Measurements from ENCODE around the gene ACO1. TPM values are rescaled to one million over a fixed set of nuclear protein-coding genes. Genes with fewer than 3 reads are reported as not detected.

Gene ACO1
- total RNA-seq, 1 experiment from 2014 or later = 36.2 TPM

- H3K9me3 ChIP-seq (ENCODE audit: control insufficient read depth in 1 of 2, insufficient read depth in 1 of 2, low read depth in 1 of 2, low read length in 2 of 2) = no peaks in the 10 kb centered on the region
- H3K9me2 ChIP-seq (ENCODE audit: insufficient read depth) = no peaks in the 10 kb centered on the region
- H3K27ac ChIP-seq (ENCODE audit: low read depth, low read length) = no peak overlapping the region
- POLR2A ChIA-PET = no interaction called here
- H3K36me3 ChIP-seq (ENCODE audit: control insufficient read depth in 1 of 2, insufficient read depth in 2 of 2, low read length in 2 of 2) = no peaks in the 10 kb centered on the region
- intact Hi-C loops (cut with micrococcal nuclease) = no loop called here
- TF ChIP-seq MAX (IDR thresholded peaks at IDR 0.05) = no peak
- TF ChIP-seq SP1 (IDR thresholded peaks at IDR 0.05; ENCODE audit: low read depth) = 0 out of 2 replicates have a peak, but pooled peaks have one; percentile 15
- no peak for TF ChIP-seq ZFX (IDR thresholded peaks at IDR 0.05)
- TF ChIP-seq YY1 (IDR thresholded peaks at IDR 0.05; ENCODE audit: extremely low read depth, insufficient replicate concordance, low read depth, low read length) = no peak
- TF ChIP-seq POLR2A (IDR thresholded peaks at IDR 0.05; ENCODE audit: borderline replicate concordance, extremely low read depth, insufficient read depth, insufficient read length) = no peak
- TF ChIP-seq SIN3A (IDR thresholded peaks at IDR 0.05; ENCODE audit: low read depth) = no peak
- TF ChIP-seq FOSL1 (IDR thresholded peaks at IDR 0.05; ENCODE audit: low read depth) = peak; percentile 30; the same call in 1 of the 2 replicates
- no peak for TF ChIP-seq ZNF274 (IDR thresholded peaks at IDR 0.05; ENCODE audit: low read depth, low read length)
- TF ChIP-seq SRF (IDR thresholded peaks at IDR 0.05; ENCODE audit: low read depth) = peak; percentile 77
- H3K4me1 ChIP-seq (ENCODE audit: control insufficient read depth in 1 of 2, insufficient read depth in 2 of 2, low read length in 2 of 2) = peaks cover 8 to 33% of the 10 kb centered on the region in 2 experiments; a peak in 3 of 4 replicates
- DNase-seq (ENCODE audit: low read depth, low spot score) (no peak), ATAC-seq (no peak)
- RAD21 ChIA-PET (ENCODE audit: low non-redundant PET in 1 of 2, low total read pairs in 2 of 2, uncharacterized antibody in 2 of 2, unreplicated experiment in 2 of 2) = no interaction called here
- no peaks in the 10 kb centered on the region for H3K27me3 ChIP-seq (ENCODE audit: insufficient read depth, low read length)
- H4K20me1 ChIP-seq (ENCODE audit: insufficient read depth) = no peaks in the 10 kb centered on the region
- CTCF ChIA-PET = no interaction called here
- no peak overlapping the region for H3K4me3 ChIP-seq (replicated peaks in 1 of 2; ENCODE audit: low read depth in 1 of 2, low read length in 2 of 2)
- H3K4me2 ChIP-seq (ENCODE audit: low read length) = peak overlapping the region; percentile 46
- no TSS peak for BruUV-seq (replicated peaks)
- H3K79me2 ChIP-seq (ENCODE audit: insufficient read depth, low read length) = no peaks in the 10 kb centered on the region
- H2AFZ ChIP-seq (ENCODE audit: low read depth, low read length, poor library complexity, severe bottlenecking) = no peak overlapping the region
- H3K9ac ChIP-seq (ENCODE audit: low read length) = no peak overlapping the region
Measured at GRCh38 chr9:32500768-32501167, 116.3 kb downstream of the ACO1 start.

GRCh38 chr9:32501868-32502267 lies 117.4 kb downstream of the ACO1 start:
- TF ChIP-seq CEBPB (IDR thresholded peaks at IDR 0.05; ENCODE audit: low read depth) (no peak), ATF3 (IDR thresholded peaks at IDR 0.05) (no peak), POLR2A (IDR thresholded peaks at IDR 0.05; ENCODE audit: borderline replicate concordance, extremely low read depth, insufficient read depth, insufficient read length) (no peak), MAX (IDR thresholded peaks at IDR 0.05) (no peak), FOSL1 (IDR thresholded peaks at IDR 0.05; ENCODE audit: low read depth) (no peak), ZBTB33 (IDR thresholded peaks at IDR 0.05; ENCODE audit: extremely low read depth, insufficient replicate concordance, low read length) (no peak)
- no peak overlapping the region for H2AFZ ChIP-seq (ENCODE audit: low read depth, low read length, poor library complexity, severe bottlenecking)
- no peaks in the 10 kb centered on the region for H3K9me2 ChIP-seq (ENCODE audit: insufficient read depth)
- H3K4me1 ChIP-seq (ENCODE audit: control insufficient read depth in 1 of 2, insufficient read depth in 2 of 2, low read length in 2 of 2) = peaks cover 8 to 33% of the 10 kb centered on the region in 2 experiments; a peak in 3 of 4 replicates
- no peak overlapping the region for H3K4me2 ChIP-seq (ENCODE audit: low read length)
- H3K27ac ChIP-seq (ENCODE audit: low read depth, low read length) = no peak overlapping the region
- no peaks in the 10 kb centered on the region for H3K36me3 ChIP-seq (ENCODE audit: control insufficient read depth in 1 of 2, insufficient read depth in 2 of 2, low read length in 2 of 2)
- H4K20me1 ChIP-seq (ENCODE audit: insufficient read depth) = no peaks in the 10 kb centered on the region
- ChIA-PET POLR2A (no interaction called here), RAD21 (ENCODE audit: low non-redundant PET in 1 of 2, low total read pairs in 2 of 2, uncharacterized antibody in 2 of 2, unreplicated experiment in 2 of 2) (no interaction called here), CTCF (no interaction called here)
- H3K9me3 ChIP-seq (ENCODE audit: control insufficient read depth in 1 of 2, insufficient read depth in 1 of 2, low read depth in 1 of 2, low read length in 2 of 2) = no peaks in the 10 kb centered on the region
- H3K4me3 ChIP-seq (replicated peaks in 1 of 2; ENCODE audit: low read depth in 1 of 2, low read length in 2 of 2) = no peak overlapping the region
- ATAC-seq = no peak
- no peaks in the 10 kb centered on the region for H3K27me3 ChIP-seq (ENCODE audit: insufficient read depth, low read length)
- DNase-seq (ENCODE audit: low read depth, low spot score) = no peak
- H3K79me2 ChIP-seq (ENCODE audit: insufficient read depth, low read length) = no peaks in the 10 kb centered on the region
- no peak overlapping the region for H3K9ac ChIP-seq (ENCODE audit: low read length)
- BruUV-seq (replicated peaks) = no TSS peak
- intact Hi-C loops (cut with micrococcal nuclease) = no loop called here
